ENCODE measurements around the gene IL5RA.

IL5RA gene

GRCh38 chr3:3089017-3089416 lies 21.2 kb downstream of the IL5RA start:
- DNase-seq: peak; percentile 39
- no peak overlapping the region for H3K4me3 Mint-ChIP-seq
- H3K4me1 Mint-ChIP-seq: peaks cover 19 to 37% of the 10 kb centered on the region in 2 donors
- H3K27me3 Mint-ChIP-seq: peaks cover under 1 to 6% of the 10 kb centered on the region in 2 donors
- H3K27ac Mint-ChIP-seq: no peak overlapping the region
- peaks cover 0 to 1% of the 10 kb centered on the region in 2 donors for H3K9me3 Mint-ChIP-seq
- no peaks in the 10 kb centered on the region for H3K36me3 Mint-ChIP-seq
- peak; percentile 99 to 100 for ATAC-seq (replicated peaks)

- DNase-seq: no peak
- peak in 1 of 2 donors; percentile 25 for ATAC-seq (replicated peaks)
- Mint-ChIP-seq H3K36me3 (no peaks in the 10 kb centered on the region), H3K4me3 (no peak overlapping the region), H3K9me3 (peaks cover 0 to 1% of the 10 kb centered on the region in 2 donors), H3K27ac (no peak overlapping the region), H3K27me3 (peaks cover 0 to 3% of the 10 kb centered on the region in 2 donors), H3K4me1 (peaks cover 24 to 44% of the 10 kb centered on the region in 2 donors)
Observed at GRCh38 chr3:3087716-3088465, 22.3 kb downstream of the IL5RA start.

- H3K9me3 Mint-ChIP-seq: peaks cover 0 to 1% of the 10 kb centered on the region in 2 donors
- ATAC-seq (replicated peaks): no peak
- H3K4me3 Mint-ChIP-seq: no peak overlapping the region
Observed at GRCh38 chr3:3087279-3087678, 22.9 kb downstream of the IL5RA start.

GRCh38 chr3:3086239-3086638 lies 23.9 kb downstream of the IL5RA start:
- Mint-ChIP-seq H3K27me3 (no peaks in the 10 kb centered on the region), H3K36me3 (no peaks in the 10 kb centered on the region), H3K4me1 (peaks cover 31 to 60% of the 10 kb centered on the region in 2 donors), H3K9me3 (peaks cover 0 to 1% of the 10 kb centered on the region in 2 donors), H3K27ac (peak overlapping the region; percentile 1), H3K4me3 (no peak overlapping the region)
- ATAC-seq (replicated peaks) (no peak), DNase-seq (no peak)

More at GRCh38 chr3:3087279-3087678, 22.9 kb downstream of the IL5RA start:
- H3K27me3 Mint-ChIP-seq: no peaks in the 10 kb centered on the region
- no peaks in the 10 kb centered on the region for H3K36me3 Mint-ChIP-seq
- H3K4me1 Mint-ChIP-seq: peaks cover 30 to 50% of the 10 kb centered on the region in 2 donors
- no peak for DNase-seq
- H3K27ac Mint-ChIP-seq: no peak overlapping the region

- H3K4me3 Mint-ChIP-seq: no peak overlapping the region
- H3K4me1 Mint-ChIP-seq: peaks cover 31 to 61% of the 10 kb centered on the region in 2 donors
- DNase-seq (no peak), ATAC-seq (replicated peaks) (no peak)
- peak overlapping the region; percentile 1 for H3K27ac Mint-ChIP-seq
- peaks cover 0 to 1% of the 10 kb centered on the region in 2 donors for H3K9me3 Mint-ChIP-seq
- H3K27me3 Mint-ChIP-seq: no peaks in the 10 kb centered on the region
- H3K36me3 Mint-ChIP-seq: no peaks in the 10 kb centered on the region
Observed at GRCh38 chr3:3085782-3086181, 24.4 kb downstream of the IL5RA start.

- no peak overlapping the region for H3K27ac Mint-ChIP-seq
- DNase-seq (no peak), ATAC-seq (replicated peaks) (no peak)
- H3K27me3 Mint-ChIP-seq: no peaks in the 10 kb centered on the region
- H3K4me1 Mint-ChIP-seq: peaks cover 31 to 61% of the 10 kb centered on the region in 2 donors
- no peak overlapping the region for H3K4me3 Mint-ChIP-seq
- no peaks in the 10 kb centered on the region for H3K36me3 Mint-ChIP-seq
- H3K9me3 Mint-ChIP-seq: peaks cover 0 to 1% of the 10 kb centered on the region in 2 donors
Observed at GRCh38 chr3:3084890-3085289, 25.3 kb downstream of the IL5RA start.

GRCh38 chr3:3082234-3082924 lies 27.8 kb downstream of the IL5RA start:
- Mint-ChIP-seq H3K9me3 (no peaks in the 10 kb centered on the region), H3K27me3 (peaks cover 0 to 6% of the 10 kb centered on the region in 2 donors), H3K27ac (peak overlapping the region; percentile 49), H3K4me1 (peaks cover 16 to 36% of the 10 kb centered on the region in 2 donors), H3K4me3 (peak overlapping the region in 1 of 2 donors; percentile 25), H3K36me3 (no peaks in the 10 kb centered on the region)
- DNase-seq (no peak), ATAC-seq (replicated peaks) (peak; percentile 87 to 90)

GRCh38 chr3:3081381-3082233 lies 28.6 kb downstream of the IL5RA start:
- Mint-ChIP-seq H3K4me1 (peaks cover 16 to 35% of the 10 kb centered on the region in 2 donors), H3K36me3 (no peaks in the 10 kb centered on the region), H3K4me3 (no peak overlapping the region), H3K27me3 (peaks cover 0 to 6% of the 10 kb centered on the region in 2 donors), H3K9me3 (no peaks in the 10 kb centered on the region), H3K27ac (no peak overlapping the region)
- DNase-seq (no peak), ATAC-seq (replicated peaks) (peak; percentile 80 to 87)

GRCh38 chr3:3080309-3080708 lies 29.9 kb downstream of the IL5RA start:
- Mint-ChIP-seq H3K27ac (no peak overlapping the region), H3K4me1 (peaks cover 12 to 24% of the 10 kb centered on the region in 2 donors), H3K4me3 (no peak overlapping the region), H3K36me3 (no peaks in the 10 kb centered on the region), H3K9me3 (no peaks in the 10 kb centered on the region), H3K27me3 (peaks cover 0 to 6% of the 10 kb centered on the region in 2 donors)
- ATAC-seq (replicated peaks): no peak
- DNase-seq: no peak

- H3K27me3 Mint-ChIP-seq: peaks cover 0 to 6% of the 10 kb centered on the region in 2 donors
- no peaks in the 10 kb centered on the region for H3K4me1 Mint-ChIP-seq
- DNase-seq: no peak
- no peaks in the 10 kb centered on the region for H3K36me3 Mint-ChIP-seq
- no peak overlapping the region for H3K27ac Mint-ChIP-seq
- no peak overlapping the region for H3K4me3 Mint-ChIP-seq
- peak; percentile 60 to 72 for ATAC-seq (replicated peaks)
- no peaks in the 10 kb centered on the region for H3K9me3 Mint-ChIP-seq
Observed at GRCh38 chr3:3074551-3075257, 35.5 kb downstream of the IL5RA start.

- H3K4me3 Mint-ChIP-seq: no peak overlapping the region
- H3K27ac Mint-ChIP-seq: no peak overlapping the region
- no peaks in the 10 kb centered on the region for H3K36me3 Mint-ChIP-seq
- no peak for DNase-seq
- no peak for ATAC-seq (replicated peaks)
- no peaks in the 10 kb centered on the region for H3K9me3 Mint-ChIP-seq
- peaks cover 0 to under 1% of the 10 kb centered on the region in 2 donors for H3K4me1 Mint-ChIP-seq
- no peaks in the 10 kb centered on the region for H3K27me3 Mint-ChIP-seq
Observed at GRCh38 chr3:3071136-3071535, 39.0 kb downstream of the IL5RA start.

GRCh38 chr3:3069723-3070122 lies 40.5 kb downstream of the IL5RA start:
- no peaks in the 10 kb centered on the region for H3K27me3 Mint-ChIP-seq
- ATAC-seq (replicated peaks) (no peak), DNase-seq (no peak)
- H3K4me1 Mint-ChIP-seq: peaks cover 5 to 13% of the 10 kb centered on the region in 2 donors
- H3K4me3 Mint-ChIP-seq: no peak overlapping the region
- no peaks in the 10 kb centered on the region for H3K36me3 Mint-ChIP-seq
- H3K9me3 Mint-ChIP-seq: no peaks in the 10 kb centered on the region
- H3K27ac Mint-ChIP-seq: no peak overlapping the region

- DNase-seq (no peak), ATAC-seq (replicated peaks) (no peak)
- no peaks in the 10 kb centered on the region for H3K27me3 Mint-ChIP-seq
- H3K4me1 Mint-ChIP-seq: peaks cover 5 to 13% of the 10 kb centered on the region in 2 donors
- no peaks in the 10 kb centered on the region for H3K9me3 Mint-ChIP-seq
- H3K4me3 Mint-ChIP-seq: no peak overlapping the region
- H3K27ac Mint-ChIP-seq: no peak overlapping the region
- H3K36me3 Mint-ChIP-seq: no peaks in the 10 kb centered on the region
Observed at GRCh38 chr3:3068358-3068881, 41.8 kb downstream of the IL5RA start.
